Fibroblast of skin of abdomen (primary cell): ENCODE results near the gene DAND5.

Source experiments
- DNase-seq: peaks from one replicate; pipeline ENCODE4 v3.0.0-alpha.2; 2013

Gene DAND5

DNA sequence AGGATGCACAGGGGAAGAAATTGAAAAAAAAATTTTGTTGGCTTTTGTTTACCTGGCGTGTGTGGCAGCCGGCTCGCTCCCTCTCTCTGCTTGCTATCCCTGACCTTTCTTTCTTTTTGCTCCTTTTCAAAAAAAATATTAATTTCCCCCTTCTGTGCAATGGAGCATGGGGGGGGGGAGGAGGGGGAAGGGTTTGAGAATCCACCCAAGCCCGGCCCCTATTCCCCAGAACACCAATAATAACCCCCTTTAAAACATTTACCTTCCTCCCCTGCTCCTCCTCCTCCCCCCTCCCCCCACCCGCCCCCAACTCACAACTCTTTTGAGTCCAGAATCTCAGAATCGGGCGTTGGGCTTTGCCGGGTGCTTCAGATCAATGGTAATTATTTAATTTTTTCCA lies 54.3 kb downstream of the DAND5 start:
- peak; percentile 56 for DNase-seq
